Thyroid gland (tissue), 4 donors: ENCODE data around the gene PTEN.

Experiments
- POLR2A ChIP-seq, 2 donors: fragments of 450-650 bp; IDR thresholded peaks; one replicate each; pipeline ENCODE4 v1.6.1; 2017; ENCODE audit warnings: antibody characterized with exemption in 2 of 2, mild to moderate bottlenecking in 2 of 2, moderate library complexity in 1 of 2
- TF ChIP-seq, protein P1 (sequence below), 6 experiments: fragments of 200-600 bp in 3 of 6; fragments of 450-650 bp in 3 of 6; sonication (generic) in 3 of 6; IDR thresholded peaks; one replicate each; pipeline ENCODE4 v1.5.1; 2016 to 2019; ENCODE audit warnings: antibody characterized with exemption in 6 of 6, mild to moderate bottlenecking in 2 of 6, inconsistent platforms in 1 of 6, moderate library complexity in 1 of 6

DNA sequence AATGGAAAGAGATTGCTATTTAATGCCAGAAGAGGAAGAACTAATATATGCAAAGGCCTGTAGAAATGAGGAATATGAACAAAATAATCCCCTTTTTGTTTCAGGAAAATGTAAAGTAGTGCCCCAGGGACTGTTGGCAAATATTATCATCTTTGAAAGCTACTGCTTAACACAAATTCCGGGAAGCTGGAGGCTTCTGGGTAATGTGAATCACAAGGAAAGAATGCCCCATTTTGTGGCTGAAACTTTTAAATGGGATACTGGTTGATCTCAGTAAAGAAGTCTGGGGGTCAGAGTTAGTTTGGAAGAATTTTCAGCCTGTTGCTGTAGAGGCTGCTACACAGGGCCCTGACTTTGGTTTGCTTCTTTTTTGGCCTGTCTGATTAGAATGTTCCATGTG is 141.0 kb downstream of the PTEN start:
- TF ChIP-seq, protein P1, sequence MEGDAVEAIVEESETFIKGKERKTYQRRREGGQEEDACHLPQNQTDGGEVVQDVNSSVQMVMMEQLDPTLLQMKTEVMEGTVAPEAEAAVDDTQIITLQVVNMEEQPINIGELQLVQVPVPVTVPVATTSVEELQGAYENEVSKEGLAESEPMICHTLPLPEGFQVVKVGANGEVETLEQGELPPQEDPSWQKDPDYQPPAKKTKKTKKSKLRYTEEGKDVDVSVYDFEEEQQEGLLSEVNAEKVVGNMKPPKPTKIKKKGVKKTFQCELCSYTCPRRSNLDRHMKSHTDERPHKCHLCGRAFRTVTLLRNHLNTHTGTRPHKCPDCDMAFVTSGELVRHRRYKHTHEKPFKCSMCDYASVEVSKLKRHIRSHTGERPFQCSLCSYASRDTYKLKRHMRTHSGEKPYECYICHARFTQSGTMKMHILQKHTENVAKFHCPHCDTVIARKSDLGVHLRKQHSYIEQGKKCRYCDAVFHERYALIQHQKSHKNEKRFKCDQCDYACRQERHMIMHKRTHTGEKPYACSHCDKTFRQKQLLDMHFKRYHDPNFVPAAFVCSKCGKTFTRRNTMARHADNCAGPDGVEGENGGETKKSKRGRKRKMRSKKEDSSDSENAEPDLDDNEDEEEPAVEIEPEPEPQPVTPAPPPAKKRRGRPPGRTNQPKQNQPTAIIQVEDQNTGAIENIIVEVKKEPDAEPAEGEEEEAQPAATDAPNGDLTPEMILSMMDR (IDR thresholded peaks at IDR 0.05): no peak
- TF ChIP-seq POLR2A (IDR thresholded peaks at IDR 0.05): no peak
